Gastrocnemius medialis (tissue), 4 donors: ENCODE measurements around the gene PARP11. TPM values are rescaled to one million over a fixed set of nuclear protein-coding genes. Genes with fewer than 3 reads are reported as not detected.

ENCODE experiments used
- ATAC-seq, 2 donors: fragments of 150-250 bp; one replicate each; pipeline ENCODE4 v1.9.1; 2016
- DNase-seq, 2 donors: peaks; one replicate each; pipeline ENCODE4 v3.0.0-alpha.2; 2019
- H3K27ac ChIP-seq, 4 donors: fragments of 200-600 bp; sonication (generic); 1 replicate in 1 of 4; 2 replicates in 3 of 4; pipeline ENCODE4 v1.5.1; 2016 to 2018; ENCODE audit warnings: mild to moderate bottlenecking in 2 of 4, moderate library complexity in 1 of 4
- H3K27me3 ChIP-seq, 3 donors: fragments of 200-600 bp; sonication (generic) in 2 of 3; 1 replicate in 1 of 3; 2 replicates in 2 of 3; pipeline versions ENCODE4 v1.5.1 to v1.6.0; 2016 to 2019; ENCODE audit warnings: mild to moderate bottlenecking in 1 of 3, moderate library complexity in 1 of 3
- H3K36me3 ChIP-seq, 2 donors: fragments of 200-600 bp; sonication (generic) in 1 of 2; one replicate each; pipeline ENCODE4 v1.5.1; 2017 to 2018
- H3K4me1 ChIP-seq, 2 donors: fragments of 200-600 bp; sonication (generic) in 1 of 2; one replicate each; pipeline ENCODE4 v1.5.1; 2016 to 2017; ENCODE audit warnings: mild to moderate bottlenecking in 2 of 2
- H3K4me3 ChIP-seq, 4 donors: fragments of 200-600 bp; sonication (generic) in 3 of 4; 1 replicate in 1 of 4; 2 replicates in 3 of 4; pipeline ENCODE4 v1.5.1; 2016 to 2019; ENCODE audit warnings: mild to moderate bottlenecking in 2 of 4
- H3K9me3 ChIP-seq, 3 donors: fragments of 200-600 bp; sonication (generic) in 2 of 3; 1 replicate in 1 of 3; 2 replicates in 2 of 3; pipeline ENCODE4 v1.5.1; 2016 to 2019
- CTCF ChIP-seq, 5 experiments: fragments of 450-650 bp in 3 of 5; fragments of 200-600 bp in 2 of 5; sonication (generic) in 2 of 5; IDR thresholded peaks in 4 of 5; conservative IDR thresholded peaks in 1 of 5; 1 replicate in 4 of 5; 2 replicates in 1 of 5; pipeline ENCODE4 v1.5.1; 2016 to 2019; ENCODE audit warnings: antibody characterized with exemption in 5 of 5, mild to moderate bottlenecking in 3 of 5, moderate library complexity in 3 of 5
- POLR2A ChIP-seq, 2 donors: fragments of 450-650 bp; IDR thresholded peaks; one replicate each; pipeline ENCODE4 v1.6.1; 2017; ENCODE audit warnings: antibody characterized with exemption in 2 of 2, mild to moderate bottlenecking in 2 of 2, moderate library complexity in 2 of 2
- in situ Hi-C, 4 donors: fragments of 200-750 bp; cut with MboI; loops; one replicate each; pipeline versions ENCODE4 v1.15.0 to v1.8.0; 2017; ENCODE audit warnings: low sequenced_read_pairs in 4 of 4
- intact Hi-C: fragments of 100-400 bp; cut with DNase I; formaldehyde crosslinking; loops from one replicate; pipeline ENCODE4 v1.15.1; 2023; ENCODE audit warnings: low total_unique reads
- total RNA-seq, 4 donors: library from RNA; depleted of rRNA; stranded (reverse); fragments of >200 nt; gene quantifications; one replicate each; pipeline versions ENCODE4 v1.1.0 to v1.2.3, GENCODE V29; 2016

The PARP11 gene
- total RNA-seq, 4 donors from 2014 or later, result 0.53 to 2.4 (median 1.2) TPM

GRCh38 chr12:3775385-3776035 is 97.7 kb downstream of the PARP11 start:
- H3K27ac ChIP-seq, result no peak overlapping the region
- no peak overlapping the region for H3K4me3 ChIP-seq
- TF ChIP-seq POLR2A (IDR thresholded peaks at IDR 0.05) (no peak), CTCF (IDR thresholded peaks at IDR 0.05 in 4 of 5, conservative IDR thresholded peaks at IDR 0.05 in 1 of 5) (no peak)
- no peaks in the 10 kb centered on the region for H3K9me3 ChIP-seq
- intact Hi-C loops, result loop anchor here (10.0 kb wide), 1 partner anchor 241 kb away; no protein-coding TSS in a partner anchor
- DNase-seq (no peak), ATAC-seq (no peak)
- H3K4me1 ChIP-seq, result peaks cover 0 to 12% of the 10 kb centered on the region in 2 donors
- no peaks in the 10 kb centered on the region for H3K36me3 ChIP-seq
- H3K27me3 ChIP-seq, result no peaks in the 10 kb centered on the region
- in situ Hi-C loops, result loop anchor here (5.0 to 25.0 kb wide), 5 partner anchors 111 to 638 kb away; no protein-coding TSS in a partner anchor

GRCh38 chr12:3772380-3772779 is 100.8 kb downstream of the PARP11 start:
- no peak overlapping the region for H3K27ac ChIP-seq
- intact Hi-C loops, result loop anchor here (10.0 kb wide), 1 partner anchor 238 kb away; no protein-coding TSS in a partner anchor
- ATAC-seq (no peak), DNase-seq (no peak)
- H3K9me3 ChIP-seq, result no peaks in the 10 kb centered on the region
- H3K4me1 ChIP-seq, result peaks cover 0 to 12% of the 10 kb centered on the region in 2 donors
- H3K36me3 ChIP-seq, result no peaks in the 10 kb centered on the region
- TF ChIP-seq POLR2A (IDR thresholded peaks at IDR 0.05), result no peak
- no peak for TF ChIP-seq CTCF (IDR thresholded peaks at IDR 0.05 in 4 of 5, conservative IDR thresholded peaks at IDR 0.05 in 1 of 5)
- H3K4me3 ChIP-seq, result no peak overlapping the region
- no peaks in the 10 kb centered on the region for H3K27me3 ChIP-seq
- in situ Hi-C loops, result loop anchor here (10.0 kb wide), 3 partner anchors 108 to 478 kb away; no protein-coding TSS in a partner anchor

GRCh38 chr12:3771853-3772252 is 101.3 kb downstream of the PARP11 start:
- Histone ChIP-seq H3K4me1 (peaks cover 0 to 12% of the 10 kb centered on the region in 2 donors), H3K27ac (no peak overlapping the region), H3K4me3 (no peak overlapping the region), H3K36me3 (no peaks in the 10 kb centered on the region), H3K27me3 (no peaks in the 10 kb centered on the region), H3K9me3 (no peaks in the 10 kb centered on the region)
- in situ Hi-C loops (loop anchor here (10.0 kb wide), 3 partner anchors 107 to 477 kb away; no protein-coding TSS in a partner anchor), intact Hi-C loops (loop anchor here (10.0 kb wide), 1 partner anchor 237 kb away; no protein-coding TSS in a partner anchor)
- TF ChIP-seq POLR2A (IDR thresholded peaks at IDR 0.05) (no peak), CTCF (IDR thresholded peaks at IDR 0.05 in 4 of 5, conservative IDR thresholded peaks at IDR 0.05 in 1 of 5) (no peak)
- ATAC-seq, result peak; percentile 74 to 91
- DNase-seq, result peak; percentile 30 to 59

GRCh38 chr12:3770891-3771290 is 102.3 kb downstream of the PARP11 start:
- intact Hi-C loops (loop anchor here (10.0 kb wide), 1 partner anchor 236 kb away; no protein-coding TSS in a partner anchor), in situ Hi-C loops (loop anchor here (10.0 kb wide), 3 partner anchors 106 to 476 kb away; no protein-coding TSS in a partner anchor)
- no peak for TF ChIP-seq CTCF (IDR thresholded peaks at IDR 0.05 in 4 of 5, conservative IDR thresholded peaks at IDR 0.05 in 1 of 5)
- Histone ChIP-seq H3K4me3 (no peak overlapping the region), H3K27ac (no peak overlapping the region), H3K36me3 (no peaks in the 10 kb centered on the region), H3K27me3 (no peaks in the 10 kb centered on the region), H3K9me3 (no peaks in the 10 kb centered on the region), H3K4me1 (peaks cover 0 to 12% of the 10 kb centered on the region in 2 donors)
- DNase-seq (no peak), ATAC-seq (no peak)
